CD4-positive, alpha-beta T cell treated with Interleukin-15 for 4 hours (primary cell): Measurements from ENCODE around the gene DNAH12.
"Not testable (repeated sequence)": the region's sequence is repeated elsewhere in the genome, so short reads cannot be mapped to it uniquely, and the experiment has no call there.

Experiments
- DNase-seq: peaks from one replicate; pipeline ENCODE4 v3.0.0-alpha.2; 2020; ENCODE audit warnings: low spot score

DNAH12 gene

GRCh38 chr3:57303520-57303919 lies 240.6 kb downstream of the DNAH12 start:
- not testable (repeated sequence) for DNase-seq

GRCh38 chr3:57298041-57298440 lies 246.1 kb downstream of the DNAH12 start:
- no peak for DNase-seq

DNA sequence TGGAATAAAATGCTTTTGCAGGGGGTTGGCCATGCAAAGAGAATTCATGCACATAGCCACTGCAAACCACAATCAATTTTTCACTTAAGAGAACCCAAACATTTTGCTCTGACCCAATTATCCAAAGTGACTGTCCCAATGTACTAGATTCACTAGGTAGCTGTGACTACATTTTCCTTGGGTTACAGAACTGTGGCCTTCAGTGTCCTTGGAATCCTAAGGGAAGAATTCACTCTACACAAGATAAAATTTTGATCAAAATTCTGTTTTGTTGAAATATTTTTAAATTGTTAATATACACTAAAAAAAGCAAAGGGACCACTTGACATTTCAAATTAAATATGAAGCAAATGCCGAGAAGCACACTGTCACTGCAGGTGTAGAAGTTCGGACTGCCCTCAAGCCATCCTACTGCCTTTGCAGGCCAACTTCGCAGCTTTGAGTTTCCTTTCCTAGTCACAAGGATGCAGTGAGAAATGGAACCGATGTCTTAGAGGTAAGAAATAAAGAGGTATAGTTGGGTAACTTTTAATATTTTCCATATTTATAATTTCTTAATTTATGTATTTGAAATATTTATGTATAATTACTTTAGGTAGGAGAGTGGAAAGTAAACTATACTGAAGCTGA lies 251.1 kb downstream of the DNAH12 start:
- no peak for DNase-seq

DNA sequence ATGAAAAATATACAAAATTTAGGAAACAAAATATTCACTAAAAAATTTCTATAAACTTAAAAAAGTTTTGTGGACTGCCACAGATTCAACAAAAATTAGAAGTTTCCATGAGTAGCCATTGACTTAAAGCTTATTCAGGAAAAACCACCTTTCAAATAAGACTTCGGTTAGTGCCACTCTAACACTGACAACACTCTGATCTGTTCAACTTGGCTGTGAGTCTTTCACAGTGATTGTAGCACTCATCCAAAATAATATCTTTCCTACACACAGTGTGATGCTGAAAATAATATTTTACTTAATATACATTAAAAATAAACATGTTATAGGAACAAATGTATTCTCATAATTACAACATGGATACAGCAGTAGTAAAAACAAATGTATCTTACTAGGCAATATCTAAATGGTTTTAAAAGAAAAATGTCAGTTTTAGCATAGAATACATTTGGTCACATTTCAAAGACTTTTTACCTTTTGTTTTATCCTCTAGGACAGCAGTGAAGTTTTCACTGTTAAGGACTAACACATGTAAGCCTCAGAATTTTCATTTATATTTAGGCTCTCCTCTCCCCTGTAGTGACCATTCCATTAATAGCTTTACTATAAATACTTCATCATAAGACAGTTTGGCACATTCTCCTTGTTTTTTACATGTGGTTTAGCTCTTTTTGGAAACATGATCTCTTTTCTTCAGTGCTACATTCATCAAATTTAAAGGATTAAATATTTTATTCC lies 251.8 kb downstream of the DNAH12 start, which contains the start of gene ASB14:
Gene ASB14 (minus strand): TSS at position 527 of the 738 bp plus-strand sequence. CDS start 652 bp downstream, outside the sequence.
- no peak for DNase-seq

DNA sequence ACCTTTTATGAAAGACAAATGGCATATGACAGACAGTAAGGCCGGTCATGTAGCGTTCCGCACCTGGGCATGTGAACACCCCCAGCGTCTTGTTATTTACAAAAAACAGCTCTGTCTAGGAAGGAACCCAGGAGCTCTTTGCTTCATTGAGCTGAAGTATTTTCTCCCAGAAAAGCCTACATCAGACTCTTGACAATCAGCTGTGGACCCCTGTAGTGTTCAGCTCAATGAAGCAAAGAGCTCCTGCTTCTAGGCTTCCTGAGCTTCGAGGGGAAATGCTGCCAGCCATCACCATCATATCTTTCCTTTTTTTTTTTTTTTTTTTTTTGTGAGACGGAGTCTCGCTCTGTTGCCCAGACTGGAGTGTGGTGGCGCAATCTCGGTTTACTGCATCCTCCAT lies 255.7 kb downstream of the DNAH12 start:
- no peak for DNase-seq

- DNase-seq: no peak
Measured at GRCh38 chr3:57287205-57287604, 256.9 kb downstream of the DNAH12 start.

DNA sequence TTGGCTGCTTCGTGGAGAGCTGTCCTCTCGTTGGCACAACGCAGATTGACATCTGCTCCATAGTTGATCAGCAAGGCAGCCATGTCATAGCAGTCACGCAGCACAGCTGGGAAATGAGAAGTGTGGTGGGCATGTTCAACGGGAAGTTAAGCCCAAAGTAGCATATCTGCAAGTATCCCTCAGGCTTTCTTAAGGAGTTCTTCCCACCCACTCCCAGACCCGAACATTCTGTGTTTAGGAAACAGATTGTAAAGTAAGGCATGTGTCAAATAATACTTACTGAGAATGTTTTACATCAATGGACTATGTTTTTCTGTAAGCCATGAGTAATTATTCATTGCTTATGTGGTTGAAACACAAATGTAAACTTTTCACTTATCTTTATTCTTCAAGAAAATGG lies 260.8 kb downstream of the DNAH12 start:
- no peak for DNase-seq

GRCh38 chr3:57281715-57282114 lies 262.4 kb downstream of the DNAH12 start:
- DNase-seq: no peak

- no peak for DNase-seq
Measured at GRCh38 chr3:57279685-57280084, 264.5 kb downstream of the DNAH12 start.

DNA sequence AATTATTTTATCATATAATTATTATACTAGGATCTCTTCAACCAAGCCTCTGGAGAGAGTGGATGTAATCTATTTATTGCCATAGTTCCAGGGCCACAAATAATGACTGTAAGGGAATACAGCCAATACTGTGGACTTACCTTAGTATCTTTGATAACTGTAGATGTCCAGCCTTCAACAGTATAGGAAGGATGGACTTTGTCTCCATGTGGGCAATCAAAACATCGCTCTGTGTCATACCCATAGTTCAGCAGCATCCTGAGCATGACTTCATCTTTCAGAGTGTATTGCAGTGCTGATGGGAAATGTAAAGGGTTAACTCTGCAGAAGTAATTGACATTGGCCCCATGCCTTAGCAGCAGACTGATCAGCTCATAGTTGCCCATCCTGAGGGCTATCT lies 265.9 kb downstream of the DNAH12 start:
- DNase-seq: no peak

DNA sequence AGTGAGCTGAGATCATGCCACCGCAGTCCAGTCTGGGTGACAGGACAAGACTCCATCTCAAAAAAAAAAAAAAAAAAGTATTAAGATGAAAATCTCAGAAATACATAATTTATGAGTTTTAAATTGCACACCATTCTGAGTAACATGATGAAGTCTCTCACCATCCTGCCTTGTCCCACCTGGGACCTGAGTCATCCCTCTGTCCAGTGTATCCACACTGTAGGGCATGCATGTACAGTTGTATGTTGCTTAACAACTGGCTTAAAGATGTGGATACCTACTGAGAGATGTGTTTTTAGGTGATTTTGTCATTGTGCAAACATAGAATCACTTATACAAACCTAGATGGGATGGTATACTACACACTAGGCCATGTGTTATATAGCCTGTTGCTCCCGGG lies 268.8 kb downstream of the DNAH12 start:
- DNase-seq: no peak

DNA sequence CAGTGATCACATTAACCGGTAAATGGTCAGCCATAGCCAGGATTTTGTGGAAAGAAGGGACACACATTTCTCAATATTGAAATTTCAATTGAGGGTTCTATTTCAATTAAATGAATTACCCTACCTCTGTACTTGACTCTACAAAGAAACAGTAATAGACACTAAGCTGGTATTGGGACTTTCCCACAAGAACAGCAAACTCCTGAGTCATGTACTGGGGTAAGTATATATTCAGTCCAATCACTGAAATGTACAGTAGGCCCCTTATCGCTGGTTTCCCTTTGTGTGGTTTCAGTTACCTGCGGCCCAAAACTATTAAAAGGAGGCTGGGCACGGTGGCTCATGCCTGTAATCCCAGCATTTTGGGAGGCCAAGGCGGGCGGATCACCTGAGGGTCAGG lies 269.3 kb downstream of the DNAH12 start:
- DNase-seq: no peak

- no peak for DNase-seq
Measured at GRCh38 chr3:57268416-57268815, 275.7 kb downstream of the DNAH12 start.

- no peak for DNase-seq
Measured at GRCh38 chr3:57261929-57262328, 282.2 kb downstream of the DNAH12 start.

DNA sequence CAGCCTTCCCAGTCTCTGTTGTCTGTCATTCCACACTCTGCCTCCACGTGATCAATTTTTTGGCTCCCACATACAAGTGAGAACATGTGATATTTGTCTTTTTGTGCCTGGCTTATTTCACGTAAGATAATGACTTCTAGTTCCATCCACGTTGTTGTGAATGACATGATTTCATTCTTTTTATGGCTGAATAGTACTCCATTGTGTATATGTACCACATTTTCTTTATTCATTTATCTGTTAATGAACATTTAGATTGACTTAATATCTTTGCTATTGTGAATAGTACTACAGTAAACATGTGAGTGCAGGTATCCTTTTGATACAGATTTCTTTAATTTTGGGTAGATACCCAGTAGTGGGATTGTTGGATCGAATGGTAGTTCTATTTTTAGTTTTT lies 283.0 kb downstream of the DNAH12 start:
- no peak for DNase-seq

GRCh38 chr3:57257678-57258077 lies 286.5 kb downstream of the DNAH12 start:
- no peak for DNase-seq

DNA sequence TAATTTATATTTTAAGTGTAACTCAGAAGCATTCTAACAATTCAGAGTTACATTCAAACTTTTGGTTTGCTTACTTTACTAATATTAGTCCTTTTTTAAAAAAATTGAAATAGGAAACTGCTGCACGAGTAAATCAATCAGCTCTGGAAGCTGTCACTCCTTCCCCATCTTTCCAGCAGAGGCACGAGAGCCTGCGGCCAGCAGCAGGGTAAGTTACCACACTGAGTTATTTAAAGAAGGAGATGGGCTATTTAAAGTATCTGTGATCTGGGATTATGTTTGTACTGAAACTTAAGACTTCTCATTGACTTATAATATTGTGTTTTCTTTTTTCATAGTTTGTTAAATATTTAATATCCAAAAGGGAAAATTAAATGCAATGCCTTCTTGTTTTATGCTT lies 287.3 kb downstream of the DNAH12 start:
- DNase-seq: no peak

GRCh38 chr3:57252404-57252803 lies 291.7 kb downstream of the DNAH12 start:
- DNase-seq: no peak

DNA sequence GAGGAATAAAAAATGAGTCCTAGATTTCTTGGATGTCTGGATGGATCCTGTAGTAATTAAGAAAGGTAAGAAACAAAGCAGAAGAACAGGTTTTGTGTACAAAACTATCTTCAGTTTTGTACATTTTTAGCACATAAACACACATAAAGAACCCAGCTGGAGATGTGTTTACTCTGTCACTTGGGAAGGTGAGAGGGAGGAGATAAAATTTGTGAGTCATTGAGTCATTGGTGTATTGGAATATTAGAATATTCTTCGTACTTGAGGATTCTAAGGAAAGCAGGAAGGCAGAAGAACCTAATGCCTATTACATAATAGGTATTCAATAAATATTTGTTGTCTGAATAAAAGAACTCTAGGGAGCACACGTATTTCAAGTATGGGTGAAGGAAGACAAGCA lies 299.2 kb downstream of the DNAH12 start:
- DNase-seq: no peak
